ENCODE data around the gene KRTAP4-16.

The KRTAP4-16 gene

DNA sequence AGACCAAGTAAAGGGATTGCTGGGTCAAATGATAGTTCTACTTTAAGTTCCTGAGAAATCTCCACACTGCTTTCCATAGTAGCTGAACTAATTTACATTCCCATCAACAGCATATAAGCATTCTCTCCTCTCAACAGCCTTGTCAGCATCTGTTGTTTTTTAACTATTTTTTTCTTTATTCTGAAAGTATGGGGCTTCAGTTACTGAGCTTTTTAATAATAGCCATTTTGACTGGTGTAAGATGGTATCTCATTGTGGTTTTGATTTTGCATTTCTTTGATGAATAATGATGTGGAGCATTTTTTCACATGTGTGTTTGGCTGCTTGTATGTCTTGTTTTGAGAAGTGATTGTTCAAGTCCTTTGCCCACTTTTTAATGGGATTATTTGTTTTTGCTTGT, 49.4 kb downstream of the KRTAP4-16 start:
- H3K27ac ChIP-seq (ENCODE audit: low read length) = no peak overlapping the region
- no peak overlapping the region for H3K4me3 ChIP-seq (ENCODE audit: low read depth in 1 of 2, low read length in 2 of 2)
- H3K27me3 ChIP-seq (ENCODE audit: low read depth, low read length) = no peaks in the 10 kb centered on the region
- H3K9me3 ChIP-seq (ENCODE audit: control insufficient read depth in 1 of 2, low read length in 2 of 2) = peaks cover 0 to 3% of the 10 kb centered on the region in 2 donors
- no peaks in the 10 kb centered on the region for H3K36me3 ChIP-seq (ENCODE audit: control insufficient read depth in 1 of 2, insufficient read depth in 2 of 2, low read length in 2 of 2)
- no peaks in the 10 kb centered on the region for H3K4me1 ChIP-seq (ENCODE audit: control insufficient read depth in 1 of 2, insufficient read depth in 2 of 2, low read length in 2 of 2)
